ENCODE results near the gene ENO2. TPM values are rescaled to one million over a fixed set of nuclear protein-coding genes. Genes with fewer than 3 reads are reported as not detected.

Gene ENO2
- total and polyA plus RNA-seq, 2 experiments from 2014 or later = 43.5 to 53.5 TPM

GRCh38 chr12:6946033-6946919 is 31.9 kb downstream of the ENO2 start:
- Histone ChIP-seq H3K79me2 (replicated peaks; ENCODE audit: insufficient read depth) (0 out of 2 replicates have a peak, but pooled peaks cover 5% of the 10 kb centered on the region), H3K27me3 (ENCODE audit: insufficient read depth) (no peaks in the 10 kb centered on the region), H3F3A (replicated peaks; ENCODE audit: low read depth) (peaks cover 27% of the 10 kb centered on the region), H3K4me2 (peak overlapping the region; percentile 79), H3K4me3 (peak overlapping the region; percentile 70), H3K36me3 (ENCODE audit: insufficient read depth) (no peaks in the 10 kb centered on the region), H3K9me2 (ENCODE audit: insufficient read depth) (no peaks in the 10 kb centered on the region), H3K27ac (ENCODE audit: low read depth) (peak overlapping the region; percentile 85), H3K4me1 (ENCODE audit: insufficient read depth) (peaks cover 20% of the 10 kb centered on the region), H2AFZ (peak overlapping the region; percentile 72), H4K20me1 (replicated peaks; ENCODE audit: insufficient read depth) (no peaks in the 10 kb centered on the region)
- Mint-ChIP-seq H3K9me3 (peaks cover 2% of the 10 kb centered on the region; the same call in 2 of the 3 replicates), H3K36me3 (ENCODE audit: low read depth) (peaks cover 6% of the 10 kb centered on the region), H3K27ac (peak overlapping the region; percentile 76), H3K4me3 (peak overlapping the region; percentile 96), H3K27me3 (ENCODE audit: insufficient read depth, low read depth, poor library complexity) (peaks cover 47% of the 10 kb centered on the region), H3K4me1 (peaks cover 44% of the 10 kb centered on the region)
- TF ChIP-seq POLR2AphosphoS5 (IDR thresholded peaks at IDR 0.05; ENCODE audit: low read depth) (peak; percentile 97), CTCF (conservative IDR thresholded peaks at IDR 0.05; ENCODE audit: low read depth in 2 of 2) (peak in 1 of 2 experiments; percentile 7; a peak in 1 of 4 replicates), REST (IDR thresholded peaks at IDR 0.05; ENCODE audit: unreplicated experiment) (no peak), CREB1 (CRISPR knock-in tag; IDR thresholded peaks at IDR 0.05; ENCODE audit: low read depth) (no peak; the same call in 1 of the 2 replicates), ZNF462 (CRISPR knock-in tag; IDR thresholded peaks at IDR 0.05) (no peak)
- TF ChIP-seq, protein P1, sequence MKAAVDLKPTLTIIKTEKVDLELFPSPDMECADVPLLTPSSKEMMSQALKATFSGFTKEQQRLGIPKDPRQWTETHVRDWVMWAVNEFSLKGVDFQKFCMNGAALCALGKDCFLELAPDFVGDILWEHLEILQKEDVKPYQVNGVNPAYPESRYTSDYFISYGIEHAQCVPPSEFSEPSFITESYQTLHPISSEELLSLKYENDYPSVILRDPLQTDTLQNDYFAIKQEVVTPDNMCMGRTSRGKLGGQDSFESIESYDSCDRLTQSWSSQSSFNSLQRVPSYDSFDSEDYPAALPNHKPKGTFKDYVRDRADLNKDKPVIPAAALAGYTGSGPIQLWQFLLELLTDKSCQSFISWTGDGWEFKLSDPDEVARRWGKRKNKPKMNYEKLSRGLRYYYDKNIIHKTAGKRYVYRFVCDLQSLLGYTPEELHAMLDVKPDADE (IDR thresholded peaks at IDR 0.05) = peak; percentile 7; the same call in 1 of the 2 replicates
- peak; percentile 95 for DNase-seq (ENCODE audit: low spot score)
- peak; percentile 61 for ATAC-seq

Data from GM23338 (cell line).